ENCODE measurements around the gene ERC1.

ERC1 gene

GRCh38 chr12:990661-991349, at the start of gene ERC1:
ERC1 (plus strand) TSS chr12:991223; CDS start chr12:1027904, 36,681 bp downstream.
- DNase-seq = peak; percentile 89

GRCh38 chr12:943051-943450, 48.0 kb upstream of the ERC1 start:
- DNase-seq = no peak

- DNase-seq = no peak
Measured at GRCh38 chr12:944211-944610, 46.8 kb upstream of the ERC1 start.

- no peak for DNase-seq
Measured at GRCh38 chr12:946212-946611, 44.8 kb upstream of the ERC1 start.

- DNase-seq = peak; percentile 63
Measured at GRCh38 chr12:946631-947030, 44.4 kb upstream of the ERC1 start.

GRCh38 chr12:948238-948637, 42.8 kb upstream of the ERC1 start:
- no peak for DNase-seq

- DNase-seq = peak; percentile 98
Measured at GRCh38 chr12:949453-950191, 41.4 kb upstream of the ERC1 start, which contains the start of gene RAD52. RAD52 (minus strand) TSS chr12:949694; CDS start chr12:933058, 16,636 bp downstream.

- no peak for DNase-seq
Measured at GRCh38 chr12:951176-951575, 39.8 kb upstream of the ERC1 start.

GRCh38 chr12:953776-954175, 37.2 kb upstream of the ERC1 start:
- peak; percentile 19 for DNase-seq

GRCh38 chr12:954741-955140, 36.3 kb upstream of the ERC1 start:
- no peak for DNase-seq

- no peak for DNase-seq
Measured at GRCh38 chr12:955939-956338, 35.1 kb upstream of the ERC1 start.

- DNase-seq = no peak
Measured at GRCh38 chr12:958588-959123, 32.4 kb upstream of the ERC1 start.

- DNase-seq = no peak
Measured at GRCh38 chr12:966724-967123, 24.3 kb upstream of the ERC1 start.

- no peak for DNase-seq
Measured at GRCh38 chr12:967641-968040, 23.4 kb upstream of the ERC1 start.

GRCh38 chr12:968545-968944, 22.5 kb upstream of the ERC1 start:
- no peak for DNase-seq

- no peak for DNase-seq
Measured at GRCh38 chr12:969821-970220, 21.2 kb upstream of the ERC1 start.

GRCh38 chr12:971991-972390, 19.0 kb upstream of the ERC1 start:
- DNase-seq = no peak

GRCh38 chr12:974271-974862, 16.7 kb upstream of the ERC1 start:
- no peak for DNase-seq

- no peak for DNase-seq
Measured at GRCh38 chr12:976644-977043, 14.4 kb upstream of the ERC1 start.

- DNase-seq = no peak
Measured at GRCh38 chr12:977156-977555, 13.9 kb upstream of the ERC1 start.

GRCh38 chr12:979349-979748, 11.7 kb upstream of the ERC1 start:
- no peak for DNase-seq

- DNase-seq = peak; percentile 57
Measured at GRCh38 chr12:981176-981828, 9.7 kb upstream of the ERC1 start.

- no peak for DNase-seq
Measured at GRCh38 chr12:981961-982360, 9.1 kb upstream of the ERC1 start.

Data from activated CD4-positive, alpha-beta T cell treated with anti-CD3 and anti-CD28 coated beads, Interleukin-2, Interleukin-6, amounts not matched to agents 100 ng/mL and 50 ng/mL, durations not matched to agents 16 hours and 8 hours (primary cell).